GM18907 (cell line): Measurements from ENCODE around the gene TMEM131L.
A peak's percentile ranks its signal among the peaks of the same experiment; 100 is the strongest.
"Not testable (repeated sequence)": the region's sequence is repeated elsewhere in the genome, so short reads cannot be mapped to it uniquely, and the experiment has no call there.

Experiments used
- ATAC-seq: cut with Tn5 transposase; IDR thresholded peaks from one replicate; pipeline ENCODE4 v1.9.1; 2021; ENCODE audit warnings: mild to moderate bottlenecking, moderate library complexity; ENCODE audit not compliant: unreplicated experiment

Gene TMEM131L

GRCh38 chr4:153447175-153447905 lies 18.8 kb upstream of the TMEM131L start:
- ATAC-seq = no peak

- ATAC-seq = no peak
Observed at GRCh38 chr4:153448003-153448731, 18.0 kb upstream of the TMEM131L start.

- no peak for ATAC-seq
Observed at GRCh38 chr4:153449338-153449737, 16.8 kb upstream of the TMEM131L start.

- ATAC-seq = peak; percentile 64
Observed at GRCh38 chr4:153450544-153450917, 15.6 kb upstream of the TMEM131L start.

- ATAC-seq = not testable (repeated sequence)
Observed at GRCh38 chr4:153451145-153451544, 15.0 kb upstream of the TMEM131L start.

- no peak for ATAC-seq
Observed at GRCh38 chr4:153451911-153452657, 14.1 kb upstream of the TMEM131L start.

GRCh38 chr4:153452658-153453378 lies 13.3 kb upstream of the TMEM131L start:
- ATAC-seq = no peak

- ATAC-seq = no peak
Observed at GRCh38 chr4:153453402-153453801, 12.8 kb upstream of the TMEM131L start.

- no peak for ATAC-seq
Observed at GRCh38 chr4:153458969-153459368, 7.2 kb upstream of the TMEM131L start.

GRCh38 chr4:153461549-153461948 lies 4.6 kb upstream of the TMEM131L start:
- not testable (repeated sequence) for ATAC-seq

GRCh38 chr4:153464068-153464467 lies 2.1 kb upstream of the TMEM131L start:
- no peak for ATAC-seq

GRCh38 chr4:153465140-153465539 lies 1.0 kb upstream of the TMEM131L start:
- no peak for ATAC-seq

- ATAC-seq = peak; percentile 23
Observed at GRCh38 chr4:153465615-153466080, 512 bp upstream of the TMEM131L start.

- ATAC-seq = peak; percentile 54
Observed at GRCh38 chr4:153466949-153467896, 1.1 kb downstream of the TMEM131L start.

- ATAC-seq = no peak
Observed at GRCh38 chr4:153467897-153468262, 1.7 kb downstream of the TMEM131L start.

GRCh38 chr4:153468587-153468986 lies 2.4 kb downstream of the TMEM131L start:
- ATAC-seq = peak; percentile 17

- ATAC-seq = no peak
Observed at GRCh38 chr4:153469031-153469430, 2.9 kb downstream of the TMEM131L start.

- ATAC-seq = not testable (repeated sequence)
Observed at GRCh38 chr4:153471071-153471697, 5.0 kb downstream of the TMEM131L start.

GRCh38 chr4:153471698-153472093 lies 5.5 kb downstream of the TMEM131L start:
- ATAC-seq = peak; percentile 42
